NB4 (cell line): ENCODE measurements around the gene ASIC1.

ENCODE experiments used
- MYC ChIP-seq: IDR thresholded peaks from 2 replicates; pipeline ENCODE4 v1.6.1; 2011; ENCODE audit warnings: low read depth, low read length
- POLR2A ChIP-seq: IDR thresholded peaks from 2 replicates; pipeline ENCODE4 v1.6.1; 2011; ENCODE audit warnings: mild to moderate bottlenecking; ENCODE audit not compliant: insufficient read length; ENCODE audit errors: extremely low read depth
- TF ChIP-seq, protein P1 (sequence below): IDR thresholded peaks from 2 replicates; pipeline ENCODE4 v1.6.1; 2011; ENCODE audit warnings: low read depth, low read length
- TF ChIP-seq, protein P2 (sequence below): IDR thresholded peaks from one replicate; pipeline ENCODE4 v1.5.1; 2012; ENCODE audit warnings: low read depth, low read length

DNA sequence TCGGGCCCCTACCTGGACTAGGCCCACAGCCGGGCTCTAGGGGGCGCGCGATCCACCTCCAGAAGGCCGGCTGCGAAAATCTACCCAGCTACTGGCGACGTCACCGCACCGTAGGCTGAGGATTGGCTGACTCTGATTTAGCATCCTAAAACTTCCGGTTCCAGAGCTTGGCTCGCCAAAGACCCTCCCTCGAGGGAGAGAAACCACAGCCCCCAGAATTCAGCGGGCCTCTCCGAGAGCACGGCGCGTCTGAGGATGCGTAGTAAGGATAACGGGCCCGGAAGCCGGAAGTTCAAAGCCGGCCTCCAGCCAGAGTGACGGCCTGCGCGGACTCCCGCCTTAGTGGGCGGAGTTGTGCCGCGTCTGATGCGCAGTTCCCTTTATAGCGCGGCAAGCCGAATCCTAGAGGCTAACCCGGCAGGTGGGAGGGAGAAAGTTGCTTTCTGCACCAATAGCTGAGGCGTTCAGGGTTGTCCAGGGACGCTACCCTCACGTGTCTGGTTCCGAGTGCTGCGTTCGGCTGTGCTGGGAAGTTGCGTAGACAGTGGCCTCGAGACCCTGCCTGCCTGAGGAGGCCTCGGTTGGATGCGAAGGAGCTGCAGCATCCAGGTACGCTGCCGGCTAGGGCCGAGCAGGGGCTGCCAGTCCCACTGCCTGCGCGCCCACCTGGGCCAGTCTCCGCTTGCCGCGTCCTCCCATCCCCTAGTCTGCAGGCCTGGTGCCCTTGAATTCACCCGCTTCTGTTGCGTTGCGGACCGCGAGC is 54.5 kb downstream of the ASIC1 start, which contains the start of gene COX14:
- peak; percentile 65 for TF ChIP-seq MYC
- TF ChIP-seq, protein P1, sequence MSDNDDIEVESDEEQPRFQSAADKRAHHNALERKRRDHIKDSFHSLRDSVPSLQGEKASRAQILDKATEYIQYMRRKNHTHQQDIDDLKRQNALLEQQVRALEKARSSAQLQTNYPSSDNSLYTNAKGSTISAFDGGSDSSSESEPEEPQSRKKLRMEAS, result peak; percentile 93
- TF ChIP-seq, protein P2, sequence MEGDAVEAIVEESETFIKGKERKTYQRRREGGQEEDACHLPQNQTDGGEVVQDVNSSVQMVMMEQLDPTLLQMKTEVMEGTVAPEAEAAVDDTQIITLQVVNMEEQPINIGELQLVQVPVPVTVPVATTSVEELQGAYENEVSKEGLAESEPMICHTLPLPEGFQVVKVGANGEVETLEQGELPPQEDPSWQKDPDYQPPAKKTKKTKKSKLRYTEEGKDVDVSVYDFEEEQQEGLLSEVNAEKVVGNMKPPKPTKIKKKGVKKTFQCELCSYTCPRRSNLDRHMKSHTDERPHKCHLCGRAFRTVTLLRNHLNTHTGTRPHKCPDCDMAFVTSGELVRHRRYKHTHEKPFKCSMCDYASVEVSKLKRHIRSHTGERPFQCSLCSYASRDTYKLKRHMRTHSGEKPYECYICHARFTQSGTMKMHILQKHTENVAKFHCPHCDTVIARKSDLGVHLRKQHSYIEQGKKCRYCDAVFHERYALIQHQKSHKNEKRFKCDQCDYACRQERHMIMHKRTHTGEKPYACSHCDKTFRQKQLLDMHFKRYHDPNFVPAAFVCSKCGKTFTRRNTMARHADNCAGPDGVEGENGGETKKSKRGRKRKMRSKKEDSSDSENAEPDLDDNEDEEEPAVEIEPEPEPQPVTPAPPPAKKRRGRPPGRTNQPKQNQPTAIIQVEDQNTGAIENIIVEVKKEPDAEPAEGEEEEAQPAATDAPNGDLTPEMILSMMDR, result peak; percentile 87
- peak; percentile 92 for TF ChIP-seq POLR2A
